Natural killer cell (primary cell): ENCODE results near the gene ACKR3. TPM values are rescaled to one million over a fixed set of nuclear protein-coding genes. Genes with fewer than 3 reads are reported as not detected.

Source experiments
- ATAC-seq, 3 donors: fragments of 150-1000 bp in 2 of 3; fragments of 200-7000 bp in 1 of 3; cut with Tn5 transposase; 1 replicate in 1 of 3; 2 replicates in 2 of 3; pipeline ENCODE4 v1.10.0; 2021; ENCODE audit warnings: mild to moderate bottlenecking in 2 of 3, moderate library complexity in 2 of 3
- DNase-seq, 2 donors: peaks; one replicate each; pipeline versions ENCODE4 v3.0.0 to v3.0.0-alpha.2; 2013 to 2021; ENCODE audit warnings: mixed read lengths in 1 of 2
- H3K27ac ChIP-seq: one replicate; pipeline ENCODE4 v1.5.1; 2013; ENCODE audit warnings: mild to moderate bottlenecking, low read length
- H3K27me3 ChIP-seq: one replicate; pipeline ENCODE4 v1.6.1; 2013; ENCODE audit warnings: low read length; ENCODE audit not compliant: control insufficient read depth, insufficient read depth
- H3K36me3 ChIP-seq: one replicate; pipeline ENCODE4 v1.6.1; 2013; ENCODE audit warnings: low read length; ENCODE audit not compliant: control insufficient read depth, insufficient read depth
- H3K4me1 ChIP-seq: one replicate; pipeline ENCODE4 v1.6.1; 2013; ENCODE audit warnings: low read length; ENCODE audit not compliant: control insufficient read depth, insufficient read depth
- H3K4me3 ChIP-seq: one replicate; pipeline ENCODE4 v1.5.1; 2013; ENCODE audit warnings: low read length
- H3K9me3 ChIP-seq: one replicate; pipeline ENCODE4 v1.6.1; 2013; ENCODE audit warnings: low read length; ENCODE audit not compliant: control insufficient read depth, insufficient read depth
- H3K27ac Mint-ChIP-seq, 2 donors: one replicate each; pipeline ENCODE4 v1.8.0; 2022; ENCODE audit warnings: mild to moderate bottlenecking in 2 of 2, mixed read lengths in 2 of 2, moderate library complexity in 1 of 2
- H3K27me3 Mint-ChIP-seq, 2 donors: one replicate each; pipeline ENCODE4 v1.8.0; 2022; ENCODE audit warnings: low read depth in 2 of 2, mixed read lengths in 2 of 2
- H3K36me3 Mint-ChIP-seq: one replicate; pipeline ENCODE4 v1.8.0; 2022; ENCODE audit warnings: mixed read lengths
- H3K4me1 Mint-ChIP-seq, 2 donors: one replicate each; pipeline ENCODE4 v1.8.0; 2022; ENCODE audit warnings: mixed read lengths in 2 of 2
- H3K4me3 Mint-ChIP-seq: one replicate; pipeline ENCODE4 v1.8.0; 2022; ENCODE audit warnings: mild to moderate bottlenecking, moderate library complexity, mixed read lengths
- H3K9me3 Mint-ChIP-seq, 2 donors: one replicate each; pipeline ENCODE4 v1.8.0; 2022; ENCODE audit warnings: mixed read lengths in 2 of 2
- CTCF ChIP-seq: fragments of 200-600 bp; IDR thresholded peaks from one replicate; pipeline ENCODE4 v1.8.0; 2022; ENCODE audit warnings: antibody characterized with exemption
- WGBS: methylation state at CpG from one replicate; pipeline ENCODE4 v1.1.7; 2013; ENCODE audit warnings: missing lambda C conversion rate; ENCODE audit not compliant: insufficient coverage; 5-methylcytosine and 5-hydroxymethylcytosine counted together
- intact Hi-C: fragments of 100-400 bp; cut with micrococcal nuclease; formaldehyde crosslinking; loops from one replicate; pipeline ENCODE4 v1.14.2; 2022
- total RNA-seq, 4 donors: library from RNA; stranded (reverse); fragments of 120-200 nt in 1 of 4; gene quantifications; one replicate each; pipeline versions ENCODE4 v1.2.3 to v1.2.4, GENCODE V29; 2013 to 2022

ACKR3 gene
- total RNA-seq, 3 donors from 2014 or later (not counting 1 experiment from before 2014, with no cell fraction given): 4.4 to 5.5 (median 4.6) TPM

GRCh38 chr2:236545248-236545658 lies 24.4 kb upstream of the ACKR3 start:
- no peak for ATAC-seq
- H3K4me3 Mint-ChIP-seq: peak overlapping the region; percentile 74
- H3K4me1 ChIP-seq: peaks cover 59% of the 10 kb centered on the region
- H3K36me3 Mint-ChIP-seq: peaks cover 4% of the 10 kb centered on the region
- H3K27ac Mint-ChIP-seq: peak overlapping the region; percentile 89 to 97
- H3K4me1 Mint-ChIP-seq: peaks cover 89 to 98% of the 10 kb centered on the region in 2 donors
- peaks cover 10% of the 10 kb centered on the region for H3K36me3 ChIP-seq
- H3K27ac ChIP-seq: peak overlapping the region; percentile 81
- intact Hi-C loops: loop anchor here (1.0 kb wide), 1 partner anchor 8 kb away; no protein-coding TSS in a partner anchor
- DNase-seq: no peak
- no peak for TF ChIP-seq CTCF
- H3K4me3 ChIP-seq: peak overlapping the region; percentile 2
- H3K27me3 ChIP-seq: no peaks in the 10 kb centered on the region
- H3K9me3 Mint-ChIP-seq: no peaks in the 10 kb centered on the region
- H3K27me3 Mint-ChIP-seq: no peaks in the 10 kb centered on the region
- WGBS: 55% methylated on average over 11 of the region's 11 CpGs
- no peaks in the 10 kb centered on the region for H3K9me3 ChIP-seq

- H3K9me3 Mint-ChIP-seq: no peaks in the 10 kb centered on the region
- no peaks in the 10 kb centered on the region for H3K27me3 ChIP-seq
- no peaks in the 10 kb centered on the region for H3K36me3 Mint-ChIP-seq
- peak overlapping the region; percentile 89 to 97 for H3K27ac Mint-ChIP-seq
- peak in 1 of 2 donors; percentile 70 for DNase-seq
- H3K9me3 ChIP-seq: no peaks in the 10 kb centered on the region
- peak overlapping the region; percentile 81 for H3K27ac ChIP-seq
- intact Hi-C loops: loop anchor here (1.0 to 2.0 kb wide), 2 partner anchors 9 to 23 kb away; partner anchors contain the start of gene ACKR3
- H3K4me1 ChIP-seq: peaks cover 66% of the 10 kb centered on the region
- H3K4me3 Mint-ChIP-seq: peak overlapping the region; percentile 74
- H3K27me3 Mint-ChIP-seq: no peaks in the 10 kb centered on the region
- peak; percentile 64 to 75 (median 74) for ATAC-seq
- H3K36me3 ChIP-seq: peaks cover 10% of the 10 kb centered on the region
- H3K4me1 Mint-ChIP-seq: peaks cover 82 to 98% of the 10 kb centered on the region in 2 donors
- TF ChIP-seq CTCF: no peak
- H3K4me3 ChIP-seq: peak overlapping the region; percentile 2
- under 1% methylated on average over 13 of the region's 13 CpGs for WGBS
Observed at GRCh38 chr2:236545814-236546480, 23.7 kb upstream of the ACKR3 start.

- Histone ChIP-seq H3K27me3 (no peaks in the 10 kb centered on the region), H3K27ac (peak overlapping the region; percentile 81), H3K4me3 (no peak overlapping the region), H3K9me3 (no peaks in the 10 kb centered on the region), H3K36me3 (peaks cover 10% of the 10 kb centered on the region), H3K4me1 (peaks cover 69% of the 10 kb centered on the region)
- Mint-ChIP-seq H3K36me3 (no peaks in the 10 kb centered on the region), H3K4me3 (peak overlapping the region; percentile 74), H3K4me1 (peaks cover 79 to 95% of the 10 kb centered on the region in 2 donors), H3K27me3 (no peaks in the 10 kb centered on the region), H3K9me3 (no peaks in the 10 kb centered on the region), H3K27ac (peak overlapping the region; percentile 89 to 97)
- no peak for TF ChIP-seq CTCF
- ATAC-seq (peak; percentile 72 to 77 (median 77)), DNase-seq (peak in 1 of 2 donors; percentile 64)
- 2% methylated on average over 7 of the region's 7 CpGs for WGBS
- intact Hi-C loops: loop anchor here (2.0 kb wide), 1 partner anchor 22 kb away; the partner anchor contains the start of gene ACKR3
Observed at GRCh38 chr2:236546561-236547002, 23.0 kb upstream of the ACKR3 start.
